GM12873 (cell line): ENCODE measurements around the gene NMS.

ENCODE experiments used
- TF ChIP-seq, protein P1 (sequence below): IDR thresholded peaks from 2 replicates; pipeline ENCODE4 v1.5.1; 2012; ENCODE audit warnings: low read depth, mild to moderate bottlenecking, moderate library complexity, low read length, control low read depth; ENCODE audit not compliant: insufficient read depth; ENCODE audit errors: missing control alignments

Gene NMS

DNA sequence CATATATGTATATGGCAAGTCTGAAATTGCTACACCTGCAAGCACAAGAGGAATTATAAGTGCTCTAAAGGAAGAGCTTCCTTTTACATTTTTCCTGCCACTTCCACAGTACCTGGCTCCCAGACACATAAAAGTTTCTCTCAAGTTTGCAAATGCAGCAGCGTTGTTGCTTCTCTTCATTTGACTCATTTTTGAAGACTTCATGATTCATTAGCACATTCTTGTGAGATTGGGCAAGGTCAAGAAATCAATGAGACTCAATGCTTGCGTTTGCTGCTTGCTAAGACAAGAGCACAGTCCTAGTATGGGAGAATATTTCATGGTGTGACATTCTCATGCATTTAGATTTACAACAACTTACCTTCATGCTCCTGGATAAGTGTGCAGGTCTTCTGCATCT lies 49.9 kb downstream of the NMS start:
- TF ChIP-seq, protein P1, sequence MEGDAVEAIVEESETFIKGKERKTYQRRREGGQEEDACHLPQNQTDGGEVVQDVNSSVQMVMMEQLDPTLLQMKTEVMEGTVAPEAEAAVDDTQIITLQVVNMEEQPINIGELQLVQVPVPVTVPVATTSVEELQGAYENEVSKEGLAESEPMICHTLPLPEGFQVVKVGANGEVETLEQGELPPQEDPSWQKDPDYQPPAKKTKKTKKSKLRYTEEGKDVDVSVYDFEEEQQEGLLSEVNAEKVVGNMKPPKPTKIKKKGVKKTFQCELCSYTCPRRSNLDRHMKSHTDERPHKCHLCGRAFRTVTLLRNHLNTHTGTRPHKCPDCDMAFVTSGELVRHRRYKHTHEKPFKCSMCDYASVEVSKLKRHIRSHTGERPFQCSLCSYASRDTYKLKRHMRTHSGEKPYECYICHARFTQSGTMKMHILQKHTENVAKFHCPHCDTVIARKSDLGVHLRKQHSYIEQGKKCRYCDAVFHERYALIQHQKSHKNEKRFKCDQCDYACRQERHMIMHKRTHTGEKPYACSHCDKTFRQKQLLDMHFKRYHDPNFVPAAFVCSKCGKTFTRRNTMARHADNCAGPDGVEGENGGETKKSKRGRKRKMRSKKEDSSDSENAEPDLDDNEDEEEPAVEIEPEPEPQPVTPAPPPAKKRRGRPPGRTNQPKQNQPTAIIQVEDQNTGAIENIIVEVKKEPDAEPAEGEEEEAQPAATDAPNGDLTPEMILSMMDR, result no peak

DNA sequence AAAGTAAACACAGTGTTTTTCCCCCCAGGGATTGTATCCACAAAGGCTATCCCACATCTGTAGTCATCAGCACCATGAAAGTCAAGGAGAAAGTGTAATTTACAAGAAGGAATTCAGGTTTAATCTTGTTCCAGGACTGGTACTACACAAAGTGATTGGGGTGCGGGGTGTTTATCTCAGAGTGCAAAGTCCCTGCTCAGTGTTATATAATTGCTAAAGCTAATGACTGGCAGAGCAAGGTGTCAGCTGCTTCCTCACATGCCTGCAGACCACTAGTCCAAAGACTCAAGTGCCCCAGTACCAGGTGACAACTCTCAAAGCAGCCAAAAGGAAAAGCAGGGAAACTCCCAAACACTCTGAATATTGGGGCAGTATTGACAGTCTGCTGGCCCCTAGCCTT lies 52.1 kb downstream of the NMS start:
- TF ChIP-seq, protein P1, result no peak

DNA sequence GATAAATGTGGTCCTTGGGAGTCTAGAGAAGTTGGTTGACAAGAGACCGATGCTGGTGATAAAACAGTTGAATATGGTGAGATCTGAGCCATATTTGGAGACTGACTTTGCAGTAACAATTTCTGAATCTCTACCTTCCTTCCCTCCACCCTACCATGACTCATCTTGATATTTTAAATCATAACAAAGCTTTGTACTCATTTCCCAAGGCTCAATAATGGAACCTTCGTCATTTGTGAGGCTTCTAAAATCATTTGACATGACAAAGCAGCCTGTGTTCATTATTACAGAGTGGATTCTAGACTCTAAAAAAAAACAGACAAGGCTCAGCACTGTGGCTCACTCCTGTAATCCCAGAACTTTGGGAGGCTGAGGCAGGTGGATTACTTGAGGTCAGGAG lies 54.0 kb downstream of the NMS start:
- TF ChIP-seq, protein P1, result no peak

DNA sequence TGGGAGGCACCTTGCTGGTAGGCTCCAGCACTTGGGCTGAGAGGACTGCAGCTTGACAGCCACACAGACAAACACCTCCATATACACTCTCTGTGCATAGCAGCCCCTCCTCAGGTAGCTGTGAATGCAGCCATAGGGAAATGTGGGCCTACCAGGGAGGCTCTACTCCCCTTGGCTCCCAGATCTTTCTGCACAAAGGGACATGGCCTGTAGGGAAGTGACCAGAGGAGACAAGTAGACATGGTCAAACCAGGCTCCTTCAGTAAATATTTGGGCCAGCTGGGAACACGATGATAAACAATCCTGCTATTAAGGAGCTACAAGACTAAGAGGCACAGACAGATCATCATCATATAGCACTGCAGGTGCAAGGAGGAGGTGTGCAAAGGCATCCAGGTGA lies 56.6 kb downstream of the NMS start:
- TF ChIP-seq, protein P1, result no peak

DNA sequence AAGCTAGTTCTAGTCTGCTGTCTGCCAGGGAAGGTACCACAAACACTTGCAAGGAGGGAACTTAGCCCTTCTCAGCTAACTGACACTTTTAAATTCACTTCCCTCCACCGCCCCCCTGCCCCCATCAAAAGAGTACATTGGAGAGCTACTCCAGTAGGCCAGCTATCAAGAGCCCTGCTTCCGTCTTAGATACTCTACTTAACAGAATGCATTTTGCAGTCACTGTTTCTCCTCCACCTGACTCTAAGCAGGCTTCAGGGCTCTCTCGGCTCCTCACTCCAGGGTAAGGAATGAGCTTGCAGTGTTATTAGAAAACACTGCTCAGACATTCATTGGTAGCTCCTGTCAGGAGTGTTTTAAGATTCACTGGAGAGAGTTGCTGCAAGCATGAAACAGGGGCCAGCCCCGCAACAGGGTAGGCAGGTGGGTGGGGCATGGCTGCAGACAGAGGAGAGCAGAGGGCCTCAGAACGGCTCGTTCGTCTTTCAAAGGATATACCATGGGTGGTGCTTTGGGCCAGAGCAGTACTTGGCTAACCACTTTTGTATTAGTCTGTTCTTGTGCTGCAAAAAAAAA lies 57.2 kb downstream of the NMS start:
- TF ChIP-seq, protein P1, result no peak

DNA sequence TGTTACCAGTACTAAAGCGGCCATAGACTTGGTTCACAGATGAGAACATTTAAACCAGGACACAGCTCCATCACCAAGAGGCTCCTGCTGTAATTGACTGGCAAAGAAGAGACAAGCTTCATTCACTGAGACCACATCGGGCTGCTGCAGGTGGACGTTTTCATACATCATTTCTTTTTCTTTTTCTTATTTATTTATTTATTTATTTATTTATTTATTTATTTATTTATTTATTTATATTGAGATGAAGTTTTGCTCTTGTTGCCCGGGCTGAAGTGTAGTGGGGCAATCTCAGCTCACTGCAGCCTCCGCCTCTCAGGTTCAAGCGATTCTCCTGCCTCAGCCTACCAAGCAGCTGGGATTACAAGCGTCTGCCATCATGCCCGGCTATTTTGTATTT lies 58.9 kb downstream of the NMS start:
- TF ChIP-seq, protein P1, result no peak

DNA sequence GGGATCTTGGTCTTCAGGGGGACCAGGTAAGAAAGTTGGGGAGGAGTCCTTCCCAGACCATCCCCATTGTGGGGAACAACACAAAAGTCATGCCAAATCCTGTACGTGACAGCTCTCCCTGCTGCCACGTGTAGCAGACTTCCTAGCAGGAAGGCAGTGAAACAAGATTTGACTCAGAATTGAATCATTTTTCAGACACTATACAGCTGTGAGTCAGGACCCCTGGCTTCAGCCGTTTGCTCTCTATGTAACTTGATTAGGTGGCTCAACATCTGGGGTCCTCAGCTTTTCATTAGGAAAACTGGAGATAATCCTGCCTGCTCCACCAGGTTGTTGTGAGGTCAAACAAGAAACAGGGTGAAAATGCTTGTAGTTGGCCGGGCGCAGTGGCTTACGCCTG lies 59.6 kb downstream of the NMS start:
- TF ChIP-seq, protein P1, result no peak
